ENCODE results near the gene PRIM1. TPM values are rescaled to one million over a fixed set of nuclear protein-coding genes. Genes with fewer than 3 reads are reported as not detected.

The PRIM1 gene
- total RNA-seq, 4 donors from 2014 or later: 7.9 to 10.5 (median 9.1) TPM

GRCh38 chr12:56775638-56776037 lies 23.5 kb upstream of the PRIM1 start:
- TF ChIP-seq, protein P1, sequence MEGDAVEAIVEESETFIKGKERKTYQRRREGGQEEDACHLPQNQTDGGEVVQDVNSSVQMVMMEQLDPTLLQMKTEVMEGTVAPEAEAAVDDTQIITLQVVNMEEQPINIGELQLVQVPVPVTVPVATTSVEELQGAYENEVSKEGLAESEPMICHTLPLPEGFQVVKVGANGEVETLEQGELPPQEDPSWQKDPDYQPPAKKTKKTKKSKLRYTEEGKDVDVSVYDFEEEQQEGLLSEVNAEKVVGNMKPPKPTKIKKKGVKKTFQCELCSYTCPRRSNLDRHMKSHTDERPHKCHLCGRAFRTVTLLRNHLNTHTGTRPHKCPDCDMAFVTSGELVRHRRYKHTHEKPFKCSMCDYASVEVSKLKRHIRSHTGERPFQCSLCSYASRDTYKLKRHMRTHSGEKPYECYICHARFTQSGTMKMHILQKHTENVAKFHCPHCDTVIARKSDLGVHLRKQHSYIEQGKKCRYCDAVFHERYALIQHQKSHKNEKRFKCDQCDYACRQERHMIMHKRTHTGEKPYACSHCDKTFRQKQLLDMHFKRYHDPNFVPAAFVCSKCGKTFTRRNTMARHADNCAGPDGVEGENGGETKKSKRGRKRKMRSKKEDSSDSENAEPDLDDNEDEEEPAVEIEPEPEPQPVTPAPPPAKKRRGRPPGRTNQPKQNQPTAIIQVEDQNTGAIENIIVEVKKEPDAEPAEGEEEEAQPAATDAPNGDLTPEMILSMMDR (IDR thresholded peaks at IDR 0.05): no peak
- no peak for TF ChIP-seq POLR2A (IDR thresholded peaks at IDR 0.05)
- intact Hi-C loops (cut with DNase I; ENCODE audit: low total_unique reads): no loop called here
- 63 to 81% methylated on average over 6 of the region's 6 CpGs for WGBS, 2 donors
- DNase-seq (ENCODE audit: low spot score in 2 of 2): no peak
- H3K4me3 ChIP-seq (ENCODE audit: low read depth, poor library complexity, severe bottlenecking): no peak overlapping the region

DNA sequence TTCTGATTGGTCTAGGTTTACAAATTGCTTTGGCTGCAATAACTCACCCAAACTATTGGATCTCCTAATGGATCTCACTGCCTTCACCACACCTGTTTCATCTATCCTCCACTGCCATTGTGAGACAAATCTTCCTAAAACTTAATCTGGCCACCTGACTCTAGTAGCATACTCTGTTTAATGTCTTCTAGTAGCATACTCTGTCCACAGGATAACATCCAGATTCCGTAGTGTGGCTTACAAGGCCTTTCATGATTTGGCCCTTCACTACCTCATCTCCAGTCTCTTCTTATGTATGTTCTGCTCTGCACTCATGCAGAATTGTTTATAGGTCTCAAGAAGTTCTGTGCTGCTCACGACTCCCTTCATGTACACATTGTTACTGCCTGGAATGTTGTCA lies 21.0 kb upstream of the PRIM1 start:
- TF ChIP-seq, protein P1 (IDR thresholded peaks at IDR 0.05): no peak
- no peak for TF ChIP-seq POLR2A (IDR thresholded peaks at IDR 0.05)
- intact Hi-C loops (cut with DNase I; ENCODE audit: low total_unique reads): no loop called here
- H3K4me3 ChIP-seq (ENCODE audit: low read depth, poor library complexity, severe bottlenecking): no peak overlapping the region
- no peak for DNase-seq (ENCODE audit: low spot score in 2 of 2)
- WGBS, 2 donors: 90 to 95% methylated on average over 2 of the region's 2 CpGs

DNA sequence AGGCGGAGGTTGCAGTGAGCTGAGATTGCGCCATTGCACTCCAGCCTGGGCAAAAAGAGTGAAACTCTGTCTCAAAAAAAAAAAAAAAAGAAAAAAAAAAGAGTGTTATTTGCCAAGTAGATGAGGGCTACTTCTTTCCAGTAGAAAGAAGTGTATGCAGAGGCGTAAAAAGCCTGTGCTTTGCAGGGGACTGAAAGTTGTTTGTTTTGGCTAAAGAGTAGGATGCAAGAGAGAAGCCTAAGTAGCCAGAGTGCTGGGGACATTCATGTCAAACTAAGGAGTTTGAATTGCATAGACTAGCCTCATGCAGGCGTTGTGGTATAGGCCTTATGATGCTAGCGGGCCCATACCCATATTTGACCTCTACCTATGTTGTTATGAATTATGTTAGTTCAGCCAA lies 20.5 kb upstream of the PRIM1 start:
- WGBS, 2 donors: 74 to 91% methylated on average over 5 of the region's 5 CpGs
- TF ChIP-seq, protein P1 (IDR thresholded peaks at IDR 0.05): no peak
- TF ChIP-seq POLR2A (IDR thresholded peaks at IDR 0.05): no peak
- intact Hi-C loops (cut with DNase I; ENCODE audit: low total_unique reads): no loop called here
- DNase-seq (ENCODE audit: low spot score in 2 of 2): no peak
- H3K4me3 ChIP-seq (ENCODE audit: low read depth, poor library complexity, severe bottlenecking): no peak overlapping the region

DNA sequence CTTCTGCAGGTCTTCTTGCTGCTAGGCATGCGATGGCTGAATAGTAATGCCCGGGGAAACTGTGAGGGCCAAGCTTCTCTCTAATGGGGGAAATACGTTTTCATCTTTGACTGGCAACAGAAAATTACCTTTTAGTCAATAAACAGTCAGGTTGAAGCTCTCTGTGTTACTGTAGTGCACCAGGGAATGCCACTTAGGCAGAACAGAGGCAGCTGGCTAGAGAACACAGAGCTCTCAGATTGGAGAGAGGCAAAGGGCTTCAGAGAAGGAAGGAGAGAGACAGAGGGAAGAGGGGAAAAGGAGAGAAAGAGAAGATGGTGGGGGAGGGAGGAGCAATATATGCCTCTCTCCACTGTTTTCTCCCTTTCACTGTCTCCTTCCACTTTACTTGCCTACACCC lies 17.7 kb upstream of the PRIM1 start:
- WGBS, 2 donors: 84 to 88% methylated on average over 3 of the region's 3 CpGs
- DNase-seq (ENCODE audit: low spot score in 2 of 2): no peak
- intact Hi-C loops (cut with DNase I; ENCODE audit: low total_unique reads): no loop called here
- TF ChIP-seq, protein P1 (IDR thresholded peaks at IDR 0.05): no peak
- TF ChIP-seq POLR2A (IDR thresholded peaks at IDR 0.05): no peak
- no peak overlapping the region for H3K4me3 ChIP-seq (ENCODE audit: low read depth, poor library complexity, severe bottlenecking)

GRCh38 chr12:56768424-56768823 lies 16.3 kb upstream of the PRIM1 start:
- no peak overlapping the region for H3K4me3 ChIP-seq (ENCODE audit: low read depth, poor library complexity, severe bottlenecking)
- no peak for DNase-seq (ENCODE audit: low spot score in 2 of 2)
- WGBS, 2 donors: 73% methylated on average over 5 of the region's 5 CpGs
- intact Hi-C loops (cut with DNase I; ENCODE audit: low total_unique reads): no loop called here
- no peak for TF ChIP-seq POLR2A (IDR thresholded peaks at IDR 0.05)
- TF ChIP-seq, protein P1 (IDR thresholded peaks at IDR 0.05): no peak

GRCh38 chr12:56766535-56766934 lies 14.4 kb upstream of the PRIM1 start:
- no peak overlapping the region for H3K4me3 ChIP-seq (ENCODE audit: low read depth, poor library complexity, severe bottlenecking)
- intact Hi-C loops (cut with DNase I; ENCODE audit: low total_unique reads): no loop called here
- 84 to 86% methylated on average over 6 of the region's 6 CpGs for WGBS, 2 donors
- no peak for TF ChIP-seq POLR2A (IDR thresholded peaks at IDR 0.05)
- TF ChIP-seq, protein P1 (IDR thresholded peaks at IDR 0.05): no peak
- DNase-seq (ENCODE audit: low spot score in 2 of 2): no peak

All from lower leg skin (tissue), 4 donors.